Neuron (in vitro differentiated cells): ENCODE data around the gene STIL.
"Not testable (repeated sequence)": the region's sequence is repeated elsewhere in the genome, so short reads cannot be mapped to it uniquely, and the experiment has no call there.

Experiments used
- H2AFZ ChIP-seq: one replicate; pipeline ENCODE4 v1.6.1; 2013; ENCODE audit warnings: low read depth, mild to moderate bottlenecking, inconsistent platforms, low read length, moderate library complexity
- H3K27me3 ChIP-seq: one replicate; pipeline ENCODE4 v1.6.1; 2013; ENCODE audit warnings: low read length; ENCODE audit not compliant: insufficient read depth
- H3K36me3 ChIP-seq: one replicate; pipeline ENCODE4 v1.6.1; 2013; ENCODE audit warnings: low read length; ENCODE audit not compliant: insufficient read depth
- H3K4me1 ChIP-seq: one replicate; pipeline ENCODE4 v1.6.1; 2013; ENCODE audit warnings: low read length; ENCODE audit not compliant: insufficient read depth
- H3K4me3 ChIP-seq: 2 replicates; pipeline ENCODE4 v1.5.1; 2013; ENCODE audit warnings: mild to moderate bottlenecking, low read length, moderate library complexity
- H3K9me3 ChIP-seq: one replicate; pipeline ENCODE4 v1.6.1; 2013; ENCODE audit warnings: low read length

STIL gene

DNA sequence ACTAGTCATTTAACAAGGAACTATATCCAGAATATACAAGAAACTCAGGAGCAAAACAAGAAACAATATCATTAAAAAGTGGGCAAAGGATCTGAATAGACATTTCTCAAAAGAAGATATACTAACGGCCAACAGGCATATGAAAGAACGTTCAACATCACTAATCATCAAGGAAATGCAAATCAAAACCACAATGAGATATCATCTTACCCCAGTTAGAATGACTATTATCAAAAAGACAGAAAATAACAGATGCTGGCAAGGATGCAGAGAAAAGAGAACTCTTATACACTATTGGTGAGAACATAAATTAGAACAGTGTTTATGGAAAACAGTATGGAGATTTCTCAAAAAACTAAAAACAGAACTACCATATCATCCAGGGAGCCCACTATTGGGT lies 110.4 kb downstream of the STIL start:
- H3K4me1 ChIP-seq, H3K36me3 ChIP-seq, H3K9me3 ChIP-seq, H2AFZ ChIP-seq, H3K4me3 ChIP-seq: not testable (repeated sequence)
- H3K27me3 ChIP-seq: peaks cover 15% of the 10 kb centered on the region

DNA sequence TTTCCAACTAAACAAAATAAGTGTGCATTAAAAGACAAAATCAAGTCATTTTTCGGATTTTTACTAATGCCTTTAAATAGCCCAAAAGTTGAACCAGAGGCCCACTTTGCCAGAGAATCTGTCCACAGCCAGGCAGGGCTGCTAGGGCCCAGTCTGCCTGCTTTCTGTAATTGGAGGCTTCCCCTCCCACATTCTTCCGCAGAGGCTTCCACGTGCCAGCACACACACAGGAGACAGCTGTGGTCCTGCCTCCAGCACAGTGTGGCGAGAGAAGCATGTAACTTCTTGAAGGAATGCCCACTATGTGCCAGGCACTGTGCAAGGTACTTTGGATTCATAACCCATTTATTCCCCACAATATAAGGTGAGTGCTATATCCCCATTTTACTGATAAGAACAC lies 112.8 kb downstream of the STIL start:
- Histone ChIP-seq H2AFZ (no peak overlapping the region), H3K9me3 (no peaks in the 10 kb centered on the region), H3K27me3 (peaks cover 18% of the 10 kb centered on the region), H3K4me1 (no peaks in the 10 kb centered on the region), H3K36me3 (no peaks in the 10 kb centered on the region), H3K4me3 (no peak overlapping the region)
